Measurements from ENCODE around the gene GRID2. TPM values are rescaled to one million over a fixed set of nuclear protein-coding genes. Genes with fewer than 3 reads are reported as not detected.

Gene GRID2
- total RNA-seq, 2 donors from 2014 or later = 0.28 TPM; not detected in 1

DNA sequence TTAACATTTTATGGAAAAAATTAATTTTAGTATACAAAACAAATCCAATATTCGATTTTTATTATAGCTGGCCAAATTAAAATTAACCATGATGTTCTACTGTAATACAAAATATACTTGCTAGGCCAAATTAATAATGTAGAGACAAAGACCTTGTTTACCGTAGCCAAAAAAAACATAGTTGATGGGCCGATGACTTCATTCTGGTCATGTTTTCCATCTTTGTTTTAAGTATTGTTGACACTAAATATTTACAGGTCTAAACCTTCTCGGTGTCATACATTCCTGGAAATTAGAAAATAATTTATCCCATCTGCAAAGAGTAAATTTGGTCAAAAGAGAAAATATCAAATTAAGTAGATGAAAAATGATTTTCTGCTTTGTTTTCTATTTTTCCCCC, 698.5 kb downstream of the GRID2 start:
- TF ChIP-seq, protein P1, sequence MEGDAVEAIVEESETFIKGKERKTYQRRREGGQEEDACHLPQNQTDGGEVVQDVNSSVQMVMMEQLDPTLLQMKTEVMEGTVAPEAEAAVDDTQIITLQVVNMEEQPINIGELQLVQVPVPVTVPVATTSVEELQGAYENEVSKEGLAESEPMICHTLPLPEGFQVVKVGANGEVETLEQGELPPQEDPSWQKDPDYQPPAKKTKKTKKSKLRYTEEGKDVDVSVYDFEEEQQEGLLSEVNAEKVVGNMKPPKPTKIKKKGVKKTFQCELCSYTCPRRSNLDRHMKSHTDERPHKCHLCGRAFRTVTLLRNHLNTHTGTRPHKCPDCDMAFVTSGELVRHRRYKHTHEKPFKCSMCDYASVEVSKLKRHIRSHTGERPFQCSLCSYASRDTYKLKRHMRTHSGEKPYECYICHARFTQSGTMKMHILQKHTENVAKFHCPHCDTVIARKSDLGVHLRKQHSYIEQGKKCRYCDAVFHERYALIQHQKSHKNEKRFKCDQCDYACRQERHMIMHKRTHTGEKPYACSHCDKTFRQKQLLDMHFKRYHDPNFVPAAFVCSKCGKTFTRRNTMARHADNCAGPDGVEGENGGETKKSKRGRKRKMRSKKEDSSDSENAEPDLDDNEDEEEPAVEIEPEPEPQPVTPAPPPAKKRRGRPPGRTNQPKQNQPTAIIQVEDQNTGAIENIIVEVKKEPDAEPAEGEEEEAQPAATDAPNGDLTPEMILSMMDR (IDR thresholded peaks at IDR 0.05) = no peak
- no peaks in the 10 kb centered on the region for H3K36me3 ChIP-seq
- no peak for ATAC-seq (ENCODE audit: insufficient number of reproducible peaks, low FRiP score, low read depth)

DNA sequence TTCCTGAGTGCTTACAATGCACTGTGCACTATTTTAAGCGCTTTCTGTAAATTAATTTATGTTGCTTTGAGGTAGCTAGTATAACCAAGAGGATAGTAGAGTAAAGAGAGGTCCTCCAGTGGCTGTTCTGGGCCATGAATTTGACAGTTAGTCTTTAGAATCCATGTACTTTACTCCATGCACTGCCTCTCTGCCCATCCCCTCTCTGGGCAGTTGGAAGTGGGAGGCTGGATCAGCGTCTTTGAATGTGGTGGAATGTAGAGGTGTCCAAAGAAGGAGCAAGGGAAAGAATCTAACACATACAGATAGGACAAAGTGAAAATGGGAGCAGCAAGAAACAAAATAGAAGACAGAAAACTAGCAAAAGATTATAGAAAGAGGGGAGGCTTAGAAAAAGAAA, 712.6 kb downstream of the GRID2 start:
- H3K4me1 ChIP-seq (ENCODE audit: control insufficient read depth in 1 of 2, low read depth in 2 of 2) = no peaks in the 10 kb centered on the region
- no peaks in the 10 kb centered on the region for H3K36me3 ChIP-seq
- no peak for DNase-seq (ENCODE audit: low spot score)
- no peaks in the 10 kb centered on the region for H3K9me3 ChIP-seq
- no peak overlapping the region for H3K27ac ChIP-seq
- TF ChIP-seq, protein P1 (IDR thresholded peaks at IDR 0.05) = no peak
- H3K4me3 ChIP-seq = no peak overlapping the region
- ATAC-seq (ENCODE audit: insufficient number of reproducible peaks, low FRiP score, low read depth) = no peak
- H3K27me3 ChIP-seq (replicated peaks; ENCODE audit: insufficient read depth) = no peaks in the 10 kb centered on the region

More for the DNA sequence above, 698.5 kb downstream of the GRID2 start:
- no peaks in the 10 kb centered on the region for H3K27me3 ChIP-seq (replicated peaks; ENCODE audit: insufficient read depth)
- no peak overlapping the region for H3K27ac ChIP-seq
- no peak for DNase-seq (ENCODE audit: low spot score)
- no peak overlapping the region for H3K4me3 ChIP-seq
- no peaks in the 10 kb centered on the region for H3K4me1 ChIP-seq (ENCODE audit: control insufficient read depth in 1 of 2, low read depth in 2 of 2)
- H3K9me3 ChIP-seq = no peaks in the 10 kb centered on the region

DNA sequence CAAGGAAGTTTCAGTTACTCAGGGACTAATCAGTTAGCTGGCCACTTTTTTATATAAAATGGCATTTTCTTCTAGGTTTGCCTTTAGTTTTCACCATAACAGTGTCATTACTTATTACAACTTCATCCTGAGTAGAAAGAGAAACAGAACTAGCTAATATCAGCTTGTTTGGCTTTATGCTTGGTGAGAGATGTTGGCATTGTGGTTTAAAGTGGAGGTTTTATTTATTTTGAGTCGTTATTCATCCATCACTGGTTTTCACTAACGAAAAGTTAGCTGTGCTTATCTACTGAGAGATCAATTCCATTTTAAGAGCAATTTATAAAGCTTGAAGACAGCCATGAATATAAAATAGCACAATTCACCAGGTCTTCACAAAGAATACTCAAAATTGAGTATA, 714.5 kb downstream of the GRID2 start:
- Histone ChIP-seq H3K4me1 (ENCODE audit: control insufficient read depth in 1 of 2, low read depth in 2 of 2) (no peaks in the 10 kb centered on the region), H3K4me3 (no peak overlapping the region), H3K27me3 (replicated peaks; ENCODE audit: insufficient read depth) (no peaks in the 10 kb centered on the region), H3K9me3 (no peaks in the 10 kb centered on the region), H3K27ac (no peak overlapping the region), H3K36me3 (no peaks in the 10 kb centered on the region)
- DNase-seq (ENCODE audit: low spot score) = no peak
- TF ChIP-seq, protein P1 (IDR thresholded peaks at IDR 0.05) = no peak
- no peak for ATAC-seq (ENCODE audit: insufficient number of reproducible peaks, low FRiP score, low read depth)

DNA sequence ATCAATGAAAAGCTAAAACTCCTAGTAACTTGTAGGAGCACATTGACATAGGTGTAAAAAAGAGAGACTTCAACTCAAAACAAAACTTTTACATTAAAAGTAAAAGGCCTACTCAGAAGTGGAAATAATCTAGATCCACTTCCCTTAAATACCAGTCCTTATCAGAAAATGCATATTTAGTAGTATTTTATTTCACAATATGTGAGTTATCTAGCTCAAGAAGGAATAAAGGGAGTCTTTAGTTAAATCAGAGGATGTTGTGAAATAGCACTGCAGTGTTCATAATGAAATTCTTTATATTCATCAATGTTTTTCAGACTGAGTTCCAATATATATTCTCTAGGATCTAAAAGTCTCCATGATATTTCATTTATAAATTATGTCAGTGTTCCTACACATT, 715.0 kb downstream of the GRID2 start:
- no peaks in the 10 kb centered on the region for H3K36me3 ChIP-seq
- DNase-seq (ENCODE audit: low spot score) (no peak), ATAC-seq (ENCODE audit: insufficient number of reproducible peaks, low FRiP score, low read depth) (no peak)
- TF ChIP-seq, protein P1 (IDR thresholded peaks at IDR 0.05) = no peak
- no peak overlapping the region for H3K27ac ChIP-seq
- no peak overlapping the region for H3K4me3 ChIP-seq
- H3K9me3 ChIP-seq = no peaks in the 10 kb centered on the region
- H3K27me3 ChIP-seq (replicated peaks; ENCODE audit: insufficient read depth) = no peaks in the 10 kb centered on the region
- no peaks in the 10 kb centered on the region for H3K4me1 ChIP-seq (ENCODE audit: control insufficient read depth in 1 of 2, low read depth in 2 of 2)

DNA sequence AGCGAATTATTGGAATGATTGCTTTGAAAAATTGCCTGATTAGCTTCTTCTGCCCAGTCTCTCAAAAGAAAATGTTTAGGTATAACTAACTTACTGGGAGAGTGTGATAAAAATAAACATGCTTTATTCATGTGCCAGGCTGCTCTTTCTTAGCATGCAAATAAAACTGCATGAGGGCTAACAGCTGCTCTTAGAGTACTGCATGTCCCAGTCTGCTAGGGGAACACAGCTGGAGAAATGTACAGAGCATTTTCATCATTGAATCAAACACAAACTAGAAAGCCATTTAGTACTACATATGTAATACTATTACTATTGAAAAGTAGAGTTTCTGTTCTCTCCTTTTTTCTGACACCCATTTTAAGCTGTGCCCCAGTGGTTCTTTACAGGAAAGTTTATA, 726.0 kb downstream of the GRID2 start:
- H3K36me3 ChIP-seq = no peaks in the 10 kb centered on the region
- H3K4me1 ChIP-seq (ENCODE audit: control insufficient read depth in 1 of 2, low read depth in 2 of 2) = no peaks in the 10 kb centered on the region
- no peak overlapping the region for H3K4me3 ChIP-seq
- TF ChIP-seq, protein P1 (IDR thresholded peaks at IDR 0.05) = no peak
- ATAC-seq (ENCODE audit: insufficient number of reproducible peaks, low FRiP score, low read depth) = no peak
- H3K9me3 ChIP-seq = no peaks in the 10 kb centered on the region
- DNase-seq (ENCODE audit: low spot score) = no peak
- H3K27ac ChIP-seq = no peak overlapping the region
- no peaks in the 10 kb centered on the region for H3K27me3 ChIP-seq (replicated peaks; ENCODE audit: insufficient read depth)

Data from thoracic aorta (tissue), 2 donors.